ENCODE measurements around the gene TRIM29. TPM values are rescaled to one million over a fixed set of nuclear protein-coding genes. Genes with fewer than 3 reads are reported as not detected.

TRIM29 gene
- total and polyA plus RNA-seq, 2 of the 13 experiments (the other 11 are each of a cell fraction or from before 2014, with no cell fraction given): 0.86 TPM

GRCh38 chr11:120172054-120172911 is 34.4 kb upstream of the TRIM29 start:
- CTCF ChIA-PET (ENCODE audit: low intra/inter-chr PET ratio, low total read pairs): interaction anchor here (0.6 to 2.3 kb wide), 9 partner anchors 10 to 131 kb away, joined by 3 to 31 read pairs (median 8); no protein-coding TSS in a partner anchor
- no peaks in the 10 kb centered on the region for H3K36me3 ChIP-seq (replicated peaks in 1 of 2; ENCODE audit: control insufficient read depth in 1 of 2, insufficient read depth in 2 of 2, low read length in 2 of 2)
- H3K9me3 ChIP-seq (ENCODE audit: low read length): no peaks in the 10 kb centered on the region
- no peak overlapping the region for H3K4me2 ChIP-seq (ENCODE audit: low read depth, low read length)
- peaks cover 19% of the 10 kb centered on the region for H3K4me1 ChIP-seq (ENCODE audit: insufficient read depth, low read length)
- no peaks in the 10 kb centered on the region for H3K79me2 ChIP-seq (ENCODE audit: insufficient read depth, low read length)
- H3K27ac ChIP-seq (ENCODE audit: extremely low read length, insufficient read depth, low read length): no peak overlapping the region
- peak; percentile 73 for ATAC-seq
- POLR2A ChIA-PET: no interaction called here
- peaks cover 6 to 23% of the 10 kb centered on the region in 2 experiments; a peak in 4 of 5 replicates for H3K27me3 ChIP-seq (ENCODE audit: control insufficient read depth in 1 of 2, insufficient read depth in 2 of 2, low read length in 2 of 2)
- WGBS (ENCODE audit: low lambda C conversion rate): 37% methylated on average over 21 of the region's 24 CpGs
- peak; percentile 86 for FAIRE-seq
- H4K20me1 ChIP-seq (ENCODE audit: insufficient read depth, low read length): no peaks in the 10 kb centered on the region
- H2AFZ ChIP-seq (ENCODE audit: low read length): no peak overlapping the region
- peak; percentile 63 for DNase-seq (ENCODE audit: low spot score)
- in situ Hi-C loops (cut with HindIII; ENCODE audit: extremely low pct_ligation_motif_present, low pct_unique_long_range_greater_than_20kb): loop anchor here (5.0 kb wide), 2 partner anchors 55 to 130 kb away; no protein-coding TSS in a partner anchor
- H3K9ac ChIP-seq (ENCODE audit: insufficient read depth, low read depth, low read length): no peak overlapping the region
- H3K4me3 ChIP-seq (replicated peaks in 1 of 3; ENCODE audit: insufficient read depth in 1 of 3, low read depth in 2 of 3, low read length in 3 of 3): no peak overlapping the region
- no TSS peak for BruUV-seq (replicated peaks)
- intact Hi-C loops (cut with micrococcal nuclease; ENCODE audit: unreplicated experiment): loop anchor here (1.0 kb wide), 3 partner anchors 13 to 57 kb away; no protein-coding TSS in a partner anchor
- TF ChIP-seq ZNF567 (CRISPR knock-in tag; IDR thresholded peaks at IDR 0.05; ENCODE audit: borderline replicate concordance) (0 out of 2 replicates have a peak, but pooled peaks have one; percentile 45), DNMT1 (CRISPR knock-in tag; IDR thresholded peaks at IDR 0.05) (0 out of 2 replicates have a peak, but pooled peaks have one; percentile 44), IRF2 (CRISPR knock-in tag; IDR thresholded peaks at IDR 0.05) (0 out of 2 replicates have a peak, but pooled peaks have one; percentile 19), SIX4 (CRISPR knock-in tag; IDR thresholded peaks at IDR 0.05) (no peak), SPEN (CRISPR knock-in tag; IDR thresholded peaks at IDR 0.05; ENCODE audit: low read depth) (peak; percentile 41; the same call in 1 of the 2 replicates), NFE2L1 (CRISPR knock-in tag; IDR thresholded peaks at IDR 0.05; ENCODE audit: borderline replicate concordance) (no peak), GATA4 (IDR thresholded peaks at IDR 0.05; ENCODE audit: borderline replicate concordance, low read depth) (no peak), ZNF747 (CRISPR knock-in tag; IDR thresholded peaks at IDR 0.05; ENCODE audit: borderline replicate concordance) (0 out of 2 replicates have a peak, but pooled peaks have one; percentile 46), ZNF607 (CRISPR knock-in tag; IDR thresholded peaks at IDR 0.05; ENCODE audit: borderline replicate concordance) (no peak), ZNF350 (CRISPR knock-in tag; IDR thresholded peaks at IDR 0.05; ENCODE audit: borderline replicate concordance, low read depth) (no peak), MAX (IDR thresholded peaks at IDR 0.05) (no peak), MAZ (IDR thresholded peaks at IDR 0.05; ENCODE audit: borderline replicate concordance, low read depth, low read length) (no peak), MAZ (CRISPR knock-in tag; IDR thresholded peaks at IDR 0.05; ENCODE audit: low read depth) (0 out of 2 replicates have a peak, but pooled peaks have one; percentile 59), RERE (CRISPR knock-in tag; IDR thresholded peaks at IDR 0.05; ENCODE audit: low read depth) (no peak), ZNF33B (CRISPR knock-in tag; IDR thresholded peaks at IDR 0.05) (no peak)

Data from HepG2 (cell line).